Measurements from ENCODE around the gene KCTD4. TPM values are rescaled to one million over a fixed set of nuclear protein-coding genes. Genes with fewer than 3 reads are reported as not detected.
"Not testable (repeated sequence)": the region's sequence is repeated elsewhere in the genome, so short reads cannot be mapped to it uniquely, and the experiment has no call there.

Gene KCTD4
- total RNA-seq, 1 donor from 2014 or later = 0.20 TPM

DNA sequence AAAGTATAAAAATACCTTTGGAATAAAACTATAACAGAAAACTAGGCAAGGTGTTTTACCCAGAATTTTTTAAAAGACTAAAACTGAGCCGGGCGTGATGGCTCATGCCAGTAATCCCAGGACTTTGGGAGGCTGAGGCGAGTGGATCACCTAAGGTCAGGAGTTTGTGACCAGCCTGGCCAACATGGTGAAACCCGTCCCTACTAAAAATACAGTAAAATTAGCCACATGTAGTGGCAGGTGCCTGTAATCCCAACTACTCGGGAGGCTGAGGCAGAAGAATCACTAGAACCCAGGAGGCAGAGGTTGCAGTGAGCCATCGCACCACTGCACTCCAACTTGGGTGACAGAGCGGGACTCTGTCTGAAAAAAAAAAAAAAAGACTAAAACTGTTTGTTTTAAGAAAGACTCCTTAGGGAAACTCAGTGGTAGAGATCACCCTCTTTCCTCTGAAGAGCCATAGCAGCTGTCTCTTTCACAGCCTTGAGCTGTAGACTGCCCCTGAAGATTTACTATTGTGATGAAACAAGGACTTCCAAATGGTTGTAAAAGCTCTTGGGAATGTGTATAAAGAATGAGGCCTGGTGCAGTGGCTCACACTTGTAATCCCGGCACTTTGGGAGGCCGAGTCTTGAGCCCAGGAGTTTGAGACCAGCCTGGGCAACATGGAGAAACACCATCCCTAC lies 14.7 kb upstream of the KCTD4 start:
- no peak for DNase-seq

DNA sequence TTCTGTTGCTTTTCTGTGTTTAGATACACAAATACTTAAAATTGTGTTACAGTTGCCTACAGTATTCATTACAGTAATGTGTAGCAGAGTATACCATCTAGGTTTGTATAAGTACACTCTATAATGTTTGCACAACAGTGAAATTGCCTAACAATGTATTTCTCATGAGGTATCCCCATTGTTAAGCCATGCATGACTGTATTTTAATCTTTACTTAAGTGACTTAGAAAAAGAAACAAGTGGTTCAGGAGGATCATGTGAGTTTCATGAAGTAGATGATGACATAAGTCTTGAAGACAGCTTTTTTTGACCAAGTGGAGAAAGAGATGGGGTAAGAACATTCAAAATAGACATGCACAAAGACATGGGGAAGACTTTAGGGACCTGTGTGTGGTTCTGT lies 8.4 kb upstream of the KCTD4 start:
- DNase-seq = no peak

- DNase-seq = no peak
Measured at GRCh38 chr13:45208132-45208531, 7.3 kb upstream of the KCTD4 start.

GRCh38 chr13:45207319-45207718 lies 6.5 kb upstream of the KCTD4 start:
- DNase-seq = no peak

DNA sequence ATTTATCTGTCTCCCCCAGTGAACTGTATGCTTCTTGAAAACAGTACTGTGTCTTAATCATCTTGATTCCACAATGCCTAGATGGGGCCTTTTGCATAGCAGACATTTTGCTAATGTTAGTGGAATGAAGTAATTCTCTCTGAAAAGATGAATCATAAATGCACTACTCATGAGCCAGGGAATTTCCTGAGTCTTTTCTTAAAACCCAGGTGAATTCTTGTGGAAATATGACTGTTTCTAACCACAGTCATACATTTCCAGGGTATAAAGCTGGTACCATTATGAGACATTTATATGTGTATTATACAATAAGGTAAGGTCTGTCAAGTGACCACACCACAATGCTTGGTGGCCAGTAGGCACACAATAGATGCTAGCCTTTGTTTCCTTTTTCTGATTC lies 5.5 kb upstream of the KCTD4 start:
- peak; percentile 11 for DNase-seq

DNA sequence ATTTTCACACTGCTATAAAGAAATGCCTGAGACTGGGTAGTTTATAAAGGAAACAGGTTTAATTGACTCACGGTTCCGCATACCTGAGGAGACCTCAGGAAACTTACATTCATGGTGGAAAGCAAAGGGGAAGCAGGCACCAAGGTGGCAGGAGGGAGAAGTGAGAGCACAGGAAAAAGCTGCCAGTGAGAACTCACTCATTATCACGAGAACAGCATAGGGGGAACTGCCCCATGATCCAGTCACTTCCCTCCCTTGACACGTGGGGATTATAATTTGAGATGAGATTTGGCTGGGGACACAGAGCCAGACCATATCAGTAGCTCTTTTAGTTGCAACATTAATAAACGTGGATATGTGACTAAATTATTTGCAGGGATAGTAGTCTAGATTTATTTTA lies 4.3 kb upstream of the KCTD4 start:
- DNase-seq = no peak

- DNase-seq = no peak
Measured at GRCh38 chr13:45199711-45200110, 1.1 kb downstream of the KCTD4 start.

- no peak for DNase-seq
Measured at GRCh38 chr13:45198924-45199323, 1.9 kb downstream of the KCTD4 start.

DNA sequence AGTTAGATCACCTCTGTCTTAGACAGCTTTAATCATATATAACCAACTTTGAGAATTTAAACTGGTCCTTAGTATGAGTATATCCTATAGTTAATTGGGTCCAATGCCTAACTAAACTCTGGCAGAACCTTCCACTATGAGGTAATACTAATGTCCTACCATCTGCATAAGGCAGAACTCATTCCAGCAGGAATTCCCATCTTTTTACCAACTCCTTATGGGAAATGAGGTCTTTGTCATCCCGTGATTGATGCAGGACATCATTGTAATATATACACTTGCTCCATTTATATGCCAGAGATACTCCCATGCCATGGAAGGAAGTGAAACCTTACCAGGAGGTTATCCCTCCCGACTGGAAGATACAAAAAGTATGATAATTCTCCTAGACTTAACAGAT lies 2.8 kb downstream of the KCTD4 start:
- DNase-seq = no peak

GRCh38 chr13:45196622-45197021 lies 4.2 kb downstream of the KCTD4 start:
- DNase-seq = no peak

DNA sequence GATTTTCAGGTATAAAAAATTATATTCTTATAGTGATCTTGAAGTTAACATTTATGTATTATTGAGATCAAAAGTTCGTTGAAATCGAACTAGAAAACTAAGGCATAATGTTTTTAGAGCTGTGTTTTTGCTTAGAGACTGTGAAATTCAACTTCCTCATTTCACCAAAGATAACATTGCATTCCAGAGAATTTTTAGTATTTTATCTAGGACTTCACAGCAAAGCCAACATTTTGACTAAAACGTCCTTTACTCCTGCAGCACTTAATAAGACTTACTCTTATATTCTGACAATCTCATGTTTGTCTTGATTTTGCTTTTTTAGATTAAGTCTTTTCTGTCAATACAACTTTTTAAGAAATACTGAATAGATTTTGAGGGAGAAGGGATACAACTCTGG lies 4.7 kb downstream of the KCTD4 start:
- DNase-seq = no peak

DNA sequence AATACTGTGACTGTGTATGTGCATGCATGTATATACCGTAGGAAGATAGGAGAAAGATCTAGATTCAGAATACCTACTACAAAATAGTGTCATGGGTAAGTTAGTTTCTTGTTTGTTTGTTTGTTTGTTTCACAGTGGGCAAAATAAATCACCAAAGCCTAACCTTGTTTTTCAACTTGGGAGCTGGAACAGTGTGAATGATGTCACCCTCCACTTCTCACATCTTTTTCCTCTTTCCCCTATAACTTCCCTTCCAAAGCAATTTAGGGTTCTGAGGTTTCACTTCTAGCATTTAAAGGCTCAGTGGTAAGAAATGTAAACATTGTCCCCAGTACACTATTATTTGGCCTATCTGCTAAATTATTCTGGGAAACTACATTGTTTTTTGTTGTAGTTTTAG lies 5.4 kb downstream of the KCTD4 start:
- DNase-seq = no peak

GRCh38 chr13:45194081-45194939 lies 6.5 kb downstream of the KCTD4 start:
- peak; percentile 42 for DNase-seq

- no peak for DNase-seq
Measured at GRCh38 chr13:45191874-45192273, 9.0 kb downstream of the KCTD4 start.

DNA sequence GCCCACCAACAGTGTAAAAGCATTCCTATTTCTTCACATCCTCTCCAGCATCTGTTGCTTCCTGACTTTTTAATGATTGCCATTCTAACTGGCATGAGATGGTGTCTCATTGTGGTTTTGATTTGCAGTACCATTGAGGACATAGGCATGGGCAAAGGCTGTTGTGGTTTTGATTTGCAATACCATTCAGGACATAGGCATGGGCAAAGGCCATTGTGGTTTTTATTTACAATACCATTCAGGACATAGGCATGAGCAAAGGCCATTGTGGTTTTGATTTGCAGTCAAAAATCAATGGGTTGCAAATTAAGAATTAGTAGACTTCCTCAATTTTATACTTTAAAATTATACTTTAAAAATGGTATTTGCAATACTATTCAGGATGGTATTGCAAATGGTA lies 11.3 kb downstream of the KCTD4 start:
- not testable (repeated sequence) for DNase-seq

DNA sequence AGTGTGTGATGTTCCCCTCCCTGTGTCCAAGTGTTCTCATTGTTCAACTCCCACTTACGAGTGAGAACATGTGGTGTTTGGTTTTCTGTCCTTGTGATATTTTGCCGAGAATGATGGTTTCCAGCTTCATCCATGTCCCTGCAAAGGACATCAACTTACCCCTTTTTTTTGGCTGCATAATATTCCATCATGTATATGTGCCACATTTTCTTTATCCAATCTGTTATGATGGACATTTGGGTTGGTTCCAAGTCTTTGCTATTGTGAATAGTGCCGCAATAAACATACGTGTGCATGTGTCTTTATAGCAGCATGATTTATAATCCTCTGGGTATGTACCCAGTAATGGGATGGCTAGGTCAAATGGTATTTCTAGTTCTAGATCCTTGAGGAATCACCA lies 11.8 kb downstream of the KCTD4 start:
- DNase-seq = not testable (repeated sequence)

DNA sequence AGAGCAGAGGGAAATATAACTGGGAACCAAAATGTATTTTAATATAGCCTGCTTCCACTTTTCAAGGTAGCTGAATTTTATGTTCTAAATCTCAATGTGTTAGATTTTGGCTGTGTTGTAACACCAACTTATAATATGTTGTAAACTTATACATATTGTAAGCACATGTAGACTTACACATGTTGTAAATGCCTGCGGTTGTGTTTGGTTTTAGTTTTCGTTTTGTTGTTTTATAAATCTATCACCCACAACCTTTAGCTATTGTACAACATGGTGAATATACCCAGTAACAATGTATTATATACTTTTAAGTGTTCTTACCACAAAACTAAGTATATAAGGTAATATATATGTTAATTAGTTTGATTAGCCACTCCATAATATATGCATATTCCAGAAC lies 15.6 kb downstream of the KCTD4 start:
- peak; percentile 11 for DNase-seq

- DNase-seq = no peak
Measured at GRCh38 chr13:45184693-45185092, 16.2 kb downstream of the KCTD4 start.

DNA sequence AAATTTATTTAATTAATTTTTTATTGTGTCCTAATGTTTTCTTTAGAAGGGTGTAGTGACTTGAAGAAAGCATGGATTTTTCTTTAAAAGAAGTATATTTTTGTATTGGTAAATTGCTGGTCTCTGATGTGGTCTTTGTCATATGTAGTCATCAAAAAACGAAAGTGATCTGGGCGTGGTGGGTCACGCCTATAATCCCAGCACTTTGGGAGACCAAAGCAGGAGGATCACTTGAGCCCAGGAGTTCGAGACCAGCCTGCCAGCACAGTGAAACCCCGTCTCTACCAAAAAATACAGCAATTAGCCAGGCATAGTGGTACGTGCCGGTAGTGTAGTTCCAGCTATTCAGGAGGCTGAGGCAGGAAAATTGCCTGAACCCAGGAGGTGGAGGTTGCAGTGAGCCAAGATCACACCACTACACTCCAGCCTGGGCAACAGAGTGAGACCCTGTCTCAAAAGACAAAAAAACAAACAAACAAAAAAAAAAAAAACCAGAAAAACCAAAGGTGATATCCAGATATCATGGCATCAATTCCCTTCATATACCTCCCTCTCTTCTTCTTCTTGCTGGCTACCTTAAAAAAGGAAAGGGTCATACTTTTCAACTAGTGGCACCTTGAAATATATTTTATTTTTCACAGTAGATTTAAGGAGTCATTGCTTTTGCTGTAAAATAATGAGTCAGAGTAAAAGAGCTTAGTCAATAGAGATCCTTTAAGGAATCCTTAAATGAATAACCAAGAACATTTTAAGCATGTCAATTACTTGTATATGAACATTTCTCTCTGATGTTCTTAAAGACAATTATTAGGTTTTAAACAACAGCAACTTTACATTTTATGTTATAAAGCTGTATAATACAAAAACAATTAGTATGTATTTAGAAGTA lies 19.9 kb downstream of the KCTD4 start:
- no peak for DNase-seq

GRCh38 chr13:45180303-45180702 lies 20.5 kb downstream of the KCTD4 start:
- DNase-seq = no peak

- no peak for DNase-seq
Measured at GRCh38 chr13:45179428-45179827, 21.4 kb downstream of the KCTD4 start.

DNA sequence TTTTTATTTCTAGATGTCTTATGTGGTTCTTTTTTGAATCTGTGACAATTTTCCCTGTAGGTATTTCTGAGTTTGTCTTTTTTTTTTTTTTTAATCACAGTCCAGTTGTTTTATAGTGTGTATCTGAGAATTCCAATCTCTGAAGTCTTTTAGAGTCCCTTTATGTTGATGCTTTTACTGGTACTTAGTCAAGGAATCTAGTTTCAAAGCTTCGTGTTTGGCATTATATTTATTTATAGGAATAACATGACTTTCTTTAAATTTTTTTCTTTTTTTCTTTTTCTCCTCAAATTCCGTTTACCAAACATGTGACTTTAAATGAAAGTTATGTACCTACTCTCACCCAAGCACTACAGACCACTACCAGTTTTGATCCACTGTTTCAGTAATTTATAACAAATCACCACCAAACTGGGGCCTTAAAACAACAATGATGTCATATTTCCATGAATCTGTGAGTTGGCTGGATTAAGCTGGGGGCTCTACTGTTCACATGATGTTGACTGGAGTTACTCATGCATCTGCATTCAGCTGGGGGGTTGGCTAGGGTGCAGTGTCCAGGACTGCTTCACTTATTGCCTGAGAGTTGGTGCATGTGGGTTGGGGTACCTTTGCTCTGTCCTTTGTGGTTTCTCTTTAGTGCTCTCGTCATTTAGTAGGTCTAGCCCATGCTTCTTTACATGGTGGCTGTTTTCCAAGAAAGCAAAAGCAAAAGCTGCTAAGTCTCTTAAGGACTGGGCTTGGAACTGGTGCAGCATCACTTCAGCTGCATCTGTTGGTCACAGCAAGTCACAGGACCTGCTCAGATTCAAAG lies 22.3 kb downstream of the KCTD4 start:
- no peak for DNase-seq

Measured in skin of body (tissue), 2 donors.